Stomach (tissue), 9 donors: ENCODE data around the gene MMS22L. TPM values are rescaled to one million over a fixed set of nuclear protein-coding genes. Genes with fewer than 3 reads are reported as not detected.

Experiments used
- DNase-seq, 2 donors: peaks; one replicate each; pipeline versions ENCODE4 v3.0.0 to v3.0.0-alpha.2; 2013 to 2019
- H3K27ac ChIP-seq, 5 donors: fragments of 200-600 bp in 4 of 5; sonication (generic) in 4 of 5; one replicate each; pipeline ENCODE4 v1.5.1; 2013 to 2019; ENCODE audit warnings: mild to moderate bottlenecking in 1 of 5, moderate library complexity in 1 of 5
- H3K27me3 ChIP-seq, 3 donors: fragments of 200-600 bp; sonication (generic); one replicate each; pipeline ENCODE4 v1.5.1; 2017 to 2019; ENCODE audit warnings: mixed run types in 1 of 3
- H3K36me3 ChIP-seq, 4 donors: fragments of 200-600 bp; sonication (generic); 1 replicate in 3 of 4; 2 replicates in 1 of 4; pipeline ENCODE4 v1.5.1; 2016 to 2019
- H3K4me1 ChIP-seq, 4 donors: fragments of 200-600 bp; sonication (generic); one replicate each; pipeline ENCODE4 v1.5.1; 2016 to 2019
- H3K4me3 ChIP-seq, 4 donors: fragments of 200-600 bp; sonication (generic) in 3 of 4; one replicate each; pipeline ENCODE4 v1.5.1; 2016 to 2019; ENCODE audit warnings: mild to moderate bottlenecking in 1 of 4
- H3K9me3 ChIP-seq, 4 donors: fragments of 200-600 bp; sonication (generic); one replicate each; pipeline ENCODE4 v1.5.1; 2016 to 2019
- CTCF ChIP-seq, 7 experiments: fragments of 450-650 bp in 4 of 7; fragments of 200-600 bp in 3 of 7; sonication (generic) in 3 of 7; IDR thresholded peaks; one replicate each; pipeline ENCODE4 v1.5.1; 2016 to 2019; ENCODE audit warnings: antibody characterized with exemption in 7 of 7, control low read depth in 2 of 7, mild to moderate bottlenecking in 1 of 7
- EP300 ChIP-seq: sonication (generic); formaldehyde crosslinking; IDR thresholded peaks from one replicate; pipeline ENCODE4 v1.6.1; 2017; ENCODE audit warnings: antibody characterized with exemption
- POLR2A ChIP-seq, 4 donors: fragments of 450-650 bp; IDR thresholded peaks; one replicate each; pipeline ENCODE4 v1.6.1; 2016; ENCODE audit warnings: antibody characterized with exemption in 4 of 4, control low read depth in 2 of 4, mild to moderate bottlenecking in 1 of 4, moderate library complexity in 1 of 4
- POLR2AphosphoS5 ChIP-seq, 3 donors: sonication (generic); formaldehyde crosslinking; IDR thresholded peaks; one replicate each; pipeline ENCODE4 v1.6.1; 2016; ENCODE audit warnings: antibody characterized with exemption in 3 of 3
- WGBS, 5 donors: extraction: QIAGEN DNeasy Blood & Tissue Kit in 3 of 5; methylation state at CpG; one replicate each; pipeline versions ENCODE4 v1.1.5 to v1.1.7; 2013 to 2018; 5-methylcytosine and 5-hydroxymethylcytosine counted together
- intact Hi-C: fragments of 100-400 bp; cut with DNase I; formaldehyde crosslinking; loops from one replicate; pipeline ENCODE4 v1.15.1; 2023; ENCODE audit warnings: low total_unique reads
- polyA plus RNA-seq, 3 donors: library from polyadenylated mRNA; stranded (reverse); fragments of 200-250 nt; gene quantifications; one replicate each; pipeline ENCODE4 v1.2.3, GENCODE V29; 2013
- total RNA-seq, 5 donors: library from RNA; depleted of rRNA; stranded (reverse); fragments of >200 nt; gene quantifications; one replicate each; pipeline versions ENCODE4 v1.1.0 to v1.2.3, GENCODE V29; 2014 to 2016
- donor health status: healthy with polysubstance abuse.
- donor health status: Bipolar disorder and iron deficiency.
- donor health status: healthy.

Gene MMS22L
- total and polyA plus RNA-seq, 8 donors = 0.81 to 27.7 (median 3.6) TPM

DNA sequence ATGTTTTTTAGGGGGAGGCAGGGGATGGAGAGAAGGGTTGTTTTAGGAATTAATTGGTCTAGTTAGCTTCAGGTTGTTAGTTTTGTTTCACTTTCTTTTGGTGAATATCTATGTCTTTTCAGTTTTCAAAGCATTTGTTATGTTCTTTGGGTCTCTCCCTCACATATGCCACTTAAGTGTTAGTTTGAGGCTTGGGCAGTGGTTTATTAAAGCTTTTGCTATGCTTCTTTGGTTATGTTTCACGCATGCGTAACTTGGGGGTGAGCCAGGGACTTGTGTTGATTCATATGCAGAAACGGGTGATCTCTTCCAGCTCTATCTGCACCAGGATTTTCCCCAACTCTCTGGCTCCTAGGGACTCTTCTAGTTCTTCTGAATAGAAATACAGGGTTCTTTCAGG, 11.4 kb upstream of the MMS22L start:
- peaks cover 0 to 4% (median 0%) of the 10 kb centered on the region in 3 donors for H3K27me3 ChIP-seq
- no peak for DNase-seq
- TF ChIP-seq POLR2AphosphoS5 (IDR thresholded peaks at IDR 0.05) = no peak
- no peak for TF ChIP-seq CTCF (IDR thresholded peaks at IDR 0.05)
- no peak for TF ChIP-seq POLR2A (IDR thresholded peaks at IDR 0.05)
- TF ChIP-seq EP300 = no peak
- no peak overlapping the region for H3K27ac ChIP-seq
- WGBS, 5 donors = 29 to 44% (median 38%) methylated on average over 3 of the region's 3 CpGs
- H3K4me3 ChIP-seq = no peak overlapping the region
- no peaks in the 10 kb centered on the region for H3K9me3 ChIP-seq
- H3K4me1 ChIP-seq = no peaks in the 10 kb centered on the region
- intact Hi-C loops = no loop called here
- no peaks in the 10 kb centered on the region for H3K36me3 ChIP-seq

- intact Hi-C loops = no loop called here
These were observed 10.2 kb upstream of the MMS22L start for GRCh38 chr6:97293198-97293696.

DNA sequence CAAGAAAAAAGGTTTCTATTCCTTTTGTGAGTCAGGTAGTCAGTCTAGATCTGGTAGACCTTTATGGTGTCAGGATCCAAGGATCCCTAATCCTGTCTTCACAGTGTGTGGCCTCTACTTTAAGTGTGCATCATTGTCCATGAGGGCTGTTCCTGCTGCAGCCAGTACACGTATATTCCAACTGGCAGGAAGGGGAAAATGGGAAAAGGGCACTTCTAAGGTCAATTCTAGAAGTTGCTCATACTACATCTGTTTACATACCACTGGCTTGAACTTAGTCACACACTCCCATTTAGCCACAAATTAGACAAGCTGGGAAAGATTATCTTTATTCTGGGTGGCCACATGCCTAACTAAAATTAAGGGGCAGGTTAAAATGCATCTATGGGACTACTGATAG, 9.7 kb upstream of the MMS22L start:
- H3K27ac ChIP-seq = no peak overlapping the region
- no peaks in the 10 kb centered on the region for H3K9me3 ChIP-seq
- DNase-seq = no peak
- intact Hi-C loops = no loop called here
- H3K36me3 ChIP-seq = no peaks in the 10 kb centered on the region
- 10 to 25% (median 17%) methylated on average over 1 of the region's 1 CpG for WGBS, 5 donors
- no peak overlapping the region for H3K4me3 ChIP-seq
- peaks cover 0 to 4% (median 0%) of the 10 kb centered on the region in 3 donors for H3K27me3 ChIP-seq
- TF ChIP-seq EP300 (no peak), POLR2AphosphoS5 (IDR thresholded peaks at IDR 0.05) (no peak), POLR2A (IDR thresholded peaks at IDR 0.05) (no peak), CTCF (IDR thresholded peaks at IDR 0.05) (no peak)
- no peaks in the 10 kb centered on the region for H3K4me1 ChIP-seq

More at GRCh38 chr6:97293198-97293696, 10.2 kb upstream of the MMS22L start:
- Histone ChIP-seq H3K27ac (no peak overlapping the region), H3K9me3 (no peaks in the 10 kb centered on the region), H3K4me1 (no peaks in the 10 kb centered on the region), H3K36me3 (no peaks in the 10 kb centered on the region), H3K4me3 (no peak overlapping the region), H3K27me3 (peaks cover 0 to 4% (median 0%) of the 10 kb centered on the region in 3 donors)
- WGBS, 5 donors = 62 to 88% (median 87%) methylated on average over 2 of the region's 2 CpGs
- no peak for TF ChIP-seq POLR2AphosphoS5 (IDR thresholded peaks at IDR 0.05)
- no peak for TF ChIP-seq POLR2A (IDR thresholded peaks at IDR 0.05)
- TF ChIP-seq CTCF (IDR thresholded peaks at IDR 0.05) = no peak
- TF ChIP-seq EP300 = no peak
- no peak for DNase-seq

- H3K4me3 ChIP-seq = no peak overlapping the region
- 59 to 83% (median 83%) methylated on average over 4 of the region's 4 CpGs for WGBS, 5 donors
- TF ChIP-seq CTCF (IDR thresholded peaks at IDR 0.05) = no peak
- TF ChIP-seq POLR2A (IDR thresholded peaks at IDR 0.05) = no peak
- TF ChIP-seq EP300 = no peak
- TF ChIP-seq POLR2AphosphoS5 (IDR thresholded peaks at IDR 0.05) = no peak
- peaks cover 0 to 4% (median 0%) of the 10 kb centered on the region in 3 donors for H3K27me3 ChIP-seq
- DNase-seq = no peak
- H3K9me3 ChIP-seq = no peaks in the 10 kb centered on the region
- no peaks in the 10 kb centered on the region for H3K36me3 ChIP-seq
- H3K27ac ChIP-seq = no peak overlapping the region
- intact Hi-C loops = no loop called here
- no peaks in the 10 kb centered on the region for H3K4me1 ChIP-seq
These were observed 8.9 kb upstream of the MMS22L start for GRCh38 chr6:97291896-97292295.
